Right lobe of liver (tissue), 6 donors: Measurements from ENCODE around the gene G6PD. TPM values are rescaled to one million over a fixed set of nuclear protein-coding genes. Genes with fewer than 3 reads are reported as not detected.
A peak's percentile ranks its signal among the peaks of the same experiment; 100 is the strongest.
"Not testable (repeated sequence)": the region's sequence is repeated elsewhere in the genome, so short reads cannot be mapped to it uniquely, and the experiment has no call there.

ENCODE experiments used
- ATAC-seq, 4 donors: fragments of 200-7000 bp; cut with Tn5 transposase; one replicate each; pipeline ENCODE4 v1.9.1; 2020; ENCODE audit warnings: mild to moderate bottlenecking in 4 of 4, moderate library complexity in 4 of 4
- DNase-seq, 3 donors: peaks; one replicate each; pipeline ENCODE4 v3.0.0-alpha.2; 2020
- H3K27ac ChIP-seq, 3 donors: fragments of 200-600 bp; one replicate each; pipeline ENCODE4 v1.8.0; 2022
- H3K27me3 ChIP-seq, 2 donors: fragments of 200-600 bp; one replicate each; pipeline ENCODE4 v1.8.0; 2022
- H3K36me3 ChIP-seq, 4 donors: fragments of 200-600 bp; sonication (generic) in 1 of 4; one replicate each; pipeline versions ENCODE4 v1.5.1 to v1.8.0; 2017 to 2022; ENCODE audit warnings: control low read depth in 1 of 4
- H3K4me1 ChIP-seq, 4 donors: fragments of 200-600 bp; sonication (generic) in 1 of 4; one replicate each; pipeline versions ENCODE4 v1.5.1 to v1.8.0; 2017 to 2022; ENCODE audit warnings: control low read depth in 1 of 4
- H3K4me3 ChIP-seq, 3 donors: fragments of 200-600 bp; one replicate each; pipeline ENCODE4 v1.8.0; 2022
- H3K9me3 ChIP-seq, 4 donors: fragments of 200-600 bp; sonication (generic) in 1 of 4; one replicate each; pipeline versions ENCODE4 v1.5.1 to v1.8.0; 2017 to 2022; ENCODE audit warnings: control low read depth in 1 of 4
- CTCF ChIP-seq, 4 donors: fragments of 200-600 bp in 3 of 4; fragments of 450-650 bp in 1 of 4; IDR thresholded peaks; one replicate each; pipeline versions ENCODE4 v1.5.1 to v1.8.0; 2016 to 2022; ENCODE audit warnings: antibody characterized with exemption in 4 of 4, mild to moderate bottlenecking in 2 of 4
- POLR2A ChIP-seq: fragments of 450-650 bp; IDR thresholded peaks from one replicate; pipeline ENCODE4 v1.6.1; 2017; ENCODE audit warnings: antibody characterized with exemption, mild to moderate bottlenecking
- WGBS: methylation state at CpG from one replicate; pipeline ENCODE4 v1.1.6; 2018; ENCODE audit warnings: low coverage, low lambda C conversion rate; ENCODE audit not compliant: insufficient coverage; ENCODE audit errors: missing lambda C conversion rate; 5-methylcytosine and 5-hydroxymethylcytosine counted together
- intact Hi-C, 2 donors: fragments of 100-400 bp; cut with DNase I; formaldehyde crosslinking; loops; one replicate each; pipeline versions ENCODE4 v1.11.2 to v1.14.1; 2022
- total RNA-seq, 6 experiments: library from RNA; depleted of rRNA in 2 of 6; stranded (reverse); fragments of >200 nt in 2 of 6; fragmentation: NEBNext Ultra II Directional in 3 of 6; extraction: Animal tissue kit (Norgen Biotek cat#: 25700) in 3 of 6; gene quantifications; one replicate each; pipeline versions ENCODE4 v1.1.0 to v1.2.4, GENCODE V29; 2016 to 2023
- donor health status: DM: no; HTN: yes; CAD: no.
- donor health status: DM: no; HTN: no; CAD: no.
- donor health status: DM: no; HTN: no; CAD: no.
- donor health status: DM: no; HTN: yes; CAD: no.
- donor health status: DM: no; HTN: yes; CAD: no.

G6PD gene
- total RNA-seq, 6 experiments from 2014 or later = 3.3 to 10.1 (median 7.5) TPM

GRCh38 chrX:154592505-154592904 is 45.9 kb upstream of the G6PD start:
- DNase-seq (no peak), ATAC-seq (no peak)
- TF ChIP-seq CTCF (IDR thresholded peaks at IDR 0.05) = no peak
- no peak for TF ChIP-seq POLR2A
- WGBS = 60% methylated on average over 2 of the region's 5 CpGs
- Histone ChIP-seq H3K27ac (no peak overlapping the region), H3K4me1 (no peaks in the 10 kb centered on the region), H3K4me3 (no peak overlapping the region), H3K9me3 (no peaks in the 10 kb centered on the region), H3K36me3 (no peaks in the 10 kb centered on the region), H3K27me3 (no peaks in the 10 kb centered on the region)
- intact Hi-C loops = no loop called here

DNA sequence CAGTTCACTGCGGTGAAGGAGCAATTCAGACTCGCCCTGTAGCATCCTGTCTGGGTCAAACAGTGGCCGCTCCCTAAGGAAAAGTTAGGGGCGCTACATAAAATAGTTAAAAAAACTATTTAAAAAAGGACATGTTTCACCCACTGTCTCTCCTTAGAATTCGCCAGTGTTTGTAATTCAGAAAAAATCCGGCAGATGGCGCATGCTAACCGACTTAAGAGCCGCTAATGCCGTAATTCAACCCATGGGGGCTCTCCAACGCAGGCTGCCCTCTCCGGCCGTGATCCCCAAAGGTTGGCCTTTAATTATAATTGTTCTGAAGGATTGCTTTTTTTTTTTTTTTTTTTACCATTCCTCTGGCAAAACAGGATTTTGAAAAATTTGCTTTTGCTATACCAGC is 43.8 kb upstream of the G6PD start:
- H3K27me3 ChIP-seq, DNase-seq, intact Hi-C loops, H3K9me3 ChIP-seq, H3K27ac ChIP-seq, H3K36me3 ChIP-seq, H3K4me3 ChIP-seq, H3K4me1 ChIP-seq: not testable (repeated sequence)
- peak in 2 of 4 donors; percentile 24 to 46 for ATAC-seq
- 25% methylated on average over 3 of the region's 13 CpGs for WGBS

DNA sequence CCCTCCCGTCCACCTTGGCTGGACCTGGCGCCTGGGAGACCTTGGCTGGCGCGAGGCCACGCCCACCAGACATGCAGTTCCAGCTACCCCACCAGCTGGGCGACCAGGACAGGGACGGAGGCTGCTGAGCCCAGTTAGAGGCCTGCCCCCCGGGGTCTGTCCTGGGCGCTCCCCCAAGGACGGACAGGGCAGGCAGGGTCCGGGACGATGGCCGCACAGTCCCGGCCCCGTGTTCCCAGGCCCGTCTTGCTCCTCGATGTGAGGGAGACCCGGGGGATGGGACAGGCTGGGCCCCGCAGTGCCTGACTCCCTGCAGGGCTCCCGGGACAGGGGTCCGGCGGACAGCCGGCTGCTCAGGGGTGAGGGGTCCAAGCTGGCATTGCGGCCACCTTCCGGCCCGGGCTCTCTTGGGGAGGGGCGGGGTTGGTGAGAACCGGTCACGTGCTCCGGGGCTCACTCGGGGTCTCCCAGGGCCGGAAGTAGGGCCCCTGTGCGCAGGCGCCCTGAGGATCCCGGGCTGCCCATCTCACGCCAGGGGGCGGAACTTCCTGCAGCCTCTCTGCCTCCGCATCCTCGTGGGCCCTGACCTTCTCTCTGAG is 38.0 kb upstream of the G6PD start, which contains the start of gene CTAG1A:
Gene CTAG1A (plus strand): TSS at position 549 of the 599 bp plus-strand sequence. CDS start 74 bp downstream, outside the sequence.
- H3K4me1 ChIP-seq, H3K36me3 ChIP-seq, DNase-seq, H3K27me3 ChIP-seq, intact Hi-C loops, H3K27ac ChIP-seq, H3K4me3 ChIP-seq, H3K9me3 ChIP-seq: not testable (repeated sequence)
- no CpG with 5 or more reads among the region's 39 CpGs for WGBS
- peak in 1 of 4 donors; percentile 41 for ATAC-seq

- H3K4me3 ChIP-seq, H3K4me1 ChIP-seq, H3K9me3 ChIP-seq, DNase-seq, H3K36me3 ChIP-seq, intact Hi-C loops, H3K27me3 ChIP-seq, H3K27ac ChIP-seq: not testable (repeated sequence)
- no CpG with 5 or more reads among the region's 8 CpGs for WGBS
- ATAC-seq = peak; percentile 68 to 82 (median 76)
Measured at GRCh38 chrX:154582994-154583393, 36.3 kb upstream of the G6PD start.

DNA sequence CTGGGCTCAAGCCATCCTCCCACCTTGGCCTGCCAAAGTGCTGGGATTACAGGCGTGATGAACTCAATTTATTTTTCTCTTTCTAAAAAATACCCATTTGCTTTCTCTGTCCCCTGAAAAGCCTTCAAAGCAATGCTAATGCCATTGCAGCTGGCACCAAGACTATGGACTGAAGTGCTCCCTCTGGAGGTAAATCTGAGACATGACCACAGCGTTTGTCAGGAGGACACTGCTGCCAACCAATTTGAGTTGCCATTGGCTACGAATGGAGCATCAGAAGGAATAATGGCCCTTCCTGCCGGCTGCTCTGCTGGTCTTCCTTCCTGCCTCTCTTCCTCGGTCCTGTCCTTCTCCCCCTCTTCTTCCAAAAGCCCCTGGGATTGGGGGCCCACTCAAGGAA is 28.4 kb upstream of the G6PD start:
- DNase-seq, H3K9me3 ChIP-seq, H3K27me3 ChIP-seq, H3K4me3 ChIP-seq, H3K27ac ChIP-seq, H3K4me1 ChIP-seq, H3K36me3 ChIP-seq, intact Hi-C loops: not testable (repeated sequence)
- WGBS = no CpG with 5 or more reads among the region's 5 CpGs
- peak; percentile 82 to 86 (median 82) for ATAC-seq

DNA sequence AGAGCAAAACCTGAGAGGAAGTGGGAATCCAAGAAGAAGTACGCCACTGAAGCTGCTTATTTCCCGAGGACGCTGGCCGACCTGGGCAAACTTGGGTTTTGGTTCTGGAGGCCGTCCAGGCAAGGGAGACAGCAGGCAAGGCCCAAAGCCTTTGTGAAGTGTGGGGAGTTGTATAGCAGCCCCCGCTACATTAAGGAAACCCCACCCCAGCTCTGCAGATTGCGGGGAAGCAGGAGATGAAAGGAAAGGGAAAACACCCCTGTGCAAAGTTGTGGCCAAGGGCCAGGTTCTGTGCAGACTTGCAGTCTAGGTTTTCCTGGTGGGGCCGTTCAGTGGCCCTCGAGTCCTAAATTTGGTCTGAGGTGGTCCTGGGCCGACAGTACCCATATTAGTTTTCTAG is 26.4 kb upstream of the G6PD start:
- ATAC-seq, intact Hi-C loops: not testable (repeated sequence)
- WGBS = no CpG with 5 or more reads among the region's 10 CpGs

GRCh38 chrX:154570361-154570760 is 23.7 kb upstream of the G6PD start:
- H3K27ac ChIP-seq, H3K4me1 ChIP-seq, H3K36me3 ChIP-seq, H3K9me3 ChIP-seq, ATAC-seq, H3K27me3 ChIP-seq, DNase-seq, H3K4me3 ChIP-seq, intact Hi-C loops: not testable (repeated sequence)
- no CpG with 5 or more reads among the region's 11 CpGs for WGBS

More for the DNA sequence above, 26.4 kb upstream of the G6PD start:
- H3K9me3 ChIP-seq, H3K27me3 ChIP-seq, DNase-seq, H3K4me1 ChIP-seq, H3K27ac ChIP-seq, H3K36me3 ChIP-seq, H3K4me3 ChIP-seq: not testable (repeated sequence)

GRCh38 chrX:154562295-154562694 is 15.6 kb upstream of the G6PD start:
- ATAC-seq, DNase-seq, H3K36me3 ChIP-seq, H3K9me3 ChIP-seq, H3K27ac ChIP-seq, H3K4me1 ChIP-seq, H3K27me3 ChIP-seq, intact Hi-C loops, H3K4me3 ChIP-seq: not testable (repeated sequence)
- no CpG with 5 or more reads among the region's 10 CpGs for WGBS

DNA sequence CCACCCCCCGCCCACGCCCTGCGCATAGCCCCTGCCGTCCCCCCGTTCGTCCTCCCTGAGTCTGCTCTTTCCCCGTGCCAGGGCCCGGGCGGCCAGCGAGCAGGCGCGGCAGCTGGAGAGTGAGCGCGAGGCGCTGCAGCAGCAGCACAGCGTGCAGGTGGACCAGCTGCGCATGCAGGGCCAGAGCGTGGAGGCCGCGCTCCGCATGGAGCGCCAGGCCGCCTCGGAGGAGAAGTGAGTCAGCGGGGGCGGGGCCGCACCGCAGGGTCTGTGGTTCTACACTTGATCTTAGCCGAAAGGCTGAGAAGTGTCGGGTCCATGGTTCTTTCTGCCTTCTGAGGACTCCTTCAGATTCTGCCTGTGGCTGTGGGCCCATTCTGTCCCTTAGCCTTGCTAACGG is 13.7 kb upstream of the G6PD start:
- H3K4me1 ChIP-seq, H3K27me3 ChIP-seq, ATAC-seq, H3K27ac ChIP-seq, H3K9me3 ChIP-seq, H3K36me3 ChIP-seq, DNase-seq, H3K4me3 ChIP-seq, intact Hi-C loops: not testable (repeated sequence)
- WGBS = 79% methylated on average over 7 of the region's 31 CpGs

DNA sequence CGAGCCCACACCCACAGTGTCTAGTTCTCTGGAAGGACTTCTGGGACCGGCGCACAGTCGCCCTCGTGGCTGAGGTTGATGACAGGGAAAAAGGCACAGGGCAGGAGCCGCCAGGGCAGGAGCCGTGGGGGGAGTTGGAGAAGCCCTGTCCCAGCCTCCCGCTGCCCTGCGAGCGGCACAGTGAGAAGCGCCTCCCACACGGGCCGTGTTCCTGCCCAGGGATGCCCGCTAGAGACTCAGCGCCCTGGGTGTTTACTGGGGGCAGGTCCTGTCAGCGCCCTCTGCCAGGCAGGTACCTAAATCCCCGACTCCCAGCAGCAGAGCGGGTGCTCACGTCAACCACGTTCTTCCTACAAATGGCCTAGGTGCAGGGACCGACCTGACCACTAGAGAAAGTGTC is 12.2 kb upstream of the G6PD start:
- no CpG with 5 or more reads among the region's 21 CpGs for WGBS
- not testable (repeated sequence) for DNase-seq, H3K9me3 ChIP-seq

More for the DNA sequence above, 12.2 kb upstream of the G6PD start:
- ATAC-seq, H3K4me3 ChIP-seq, H3K27me3 ChIP-seq, H3K27ac ChIP-seq, H3K4me1 ChIP-seq, intact Hi-C loops: not testable (repeated sequence)
- H3K36me3 ChIP-seq = peaks cover 0 to 12% (median 0%) of the 10 kb centered on the region in 4 donors
